NCI-H1417 treated with DMSO at 0.1 percent for 48 hours (cell line): ENCODE data around the gene UGGT2.
"Not testable (repeated sequence)": the region's sequence is repeated elsewhere in the genome, so short reads cannot be mapped to it uniquely, and the experiment has no call there.

ENCODE experiments used
- DNase-seq: peaks from one replicate; lab custom pipeline; 2025; lab: John Stamatoyannopoulos, UW

The UGGT2 gene

GRCh38 chr13:95972651-95973050, 80.5 kb downstream of the UGGT2 start:
- DNase-seq, result not testable (repeated sequence)

- no peak for DNase-seq
Observed at GRCh38 chr13:95970878-95971277, 82.3 kb downstream of the UGGT2 start.

GRCh38 chr13:95968906-95969305, 84.3 kb downstream of the UGGT2 start:
- no peak for DNase-seq

GRCh38 chr13:95957331-95957730, 95.9 kb downstream of the UGGT2 start:
- DNase-seq, result no peak

- DNase-seq, result no peak
Observed at GRCh38 chr13:95956589-95957148, 96.5 kb downstream of the UGGT2 start.

GRCh38 chr13:95955719-95956118, 97.5 kb downstream of the UGGT2 start:
- DNase-seq, result no peak

GRCh38 chr13:95955255-95955654, 97.9 kb downstream of the UGGT2 start:
- DNase-seq, result no peak

GRCh38 chr13:95954266-95954665, 98.9 kb downstream of the UGGT2 start:
- DNase-seq, result no peak

GRCh38 chr13:95950103-95950502, 103.1 kb downstream of the UGGT2 start:
- no peak for DNase-seq

GRCh38 chr13:95948656-95949055, 104.5 kb downstream of the UGGT2 start:
- no peak for DNase-seq

- no peak for DNase-seq
Observed at GRCh38 chr13:95937714-95938320, 115.4 kb downstream of the UGGT2 start.

- DNase-seq, result no peak
Observed at GRCh38 chr13:95931300-95932025, 121.7 kb downstream of the UGGT2 start.

- DNase-seq, result no peak
Observed at GRCh38 chr13:95929430-95929829, 123.8 kb downstream of the UGGT2 start.

GRCh38 chr13:95928367-95928906, 124.8 kb downstream of the UGGT2 start:
- not testable (repeated sequence) for DNase-seq

- DNase-seq, result no peak
Observed at GRCh38 chr13:95926231-95926630, 127.0 kb downstream of the UGGT2 start.

- DNase-seq, result no peak
Observed at GRCh38 chr13:95924389-95924994, 128.7 kb downstream of the UGGT2 start.

- DNase-seq, result no peak
Observed at GRCh38 chr13:95921485-95921884, 131.7 kb downstream of the UGGT2 start.

- no peak for DNase-seq
Observed at GRCh38 chr13:95920485-95920884, 132.7 kb downstream of the UGGT2 start.

- no peak for DNase-seq
Observed at GRCh38 chr13:95918860-95919259, 134.3 kb downstream of the UGGT2 start.

- no peak for DNase-seq
Observed at GRCh38 chr13:95914991-95915501, 138.2 kb downstream of the UGGT2 start.

- DNase-seq, result no peak
Observed at GRCh38 chr13:95906999-95907398, 146.2 kb downstream of the UGGT2 start.

GRCh38 chr13:95903569-95903968, 149.6 kb downstream of the UGGT2 start:
- DNase-seq, result no peak

GRCh38 chr13:95902741-95903140, 150.5 kb downstream of the UGGT2 start:
- DNase-seq, result no peak
